NCI-H510A treated with DMSO at 0.1 percent for 48 hours (cell line): ENCODE measurements around the gene CHAF1A.

Source experiments
- DNase-seq: peaks from one replicate; lab custom pipeline; 2025; lab: John Stamatoyannopoulos, UW

Gene CHAF1A

DNA sequence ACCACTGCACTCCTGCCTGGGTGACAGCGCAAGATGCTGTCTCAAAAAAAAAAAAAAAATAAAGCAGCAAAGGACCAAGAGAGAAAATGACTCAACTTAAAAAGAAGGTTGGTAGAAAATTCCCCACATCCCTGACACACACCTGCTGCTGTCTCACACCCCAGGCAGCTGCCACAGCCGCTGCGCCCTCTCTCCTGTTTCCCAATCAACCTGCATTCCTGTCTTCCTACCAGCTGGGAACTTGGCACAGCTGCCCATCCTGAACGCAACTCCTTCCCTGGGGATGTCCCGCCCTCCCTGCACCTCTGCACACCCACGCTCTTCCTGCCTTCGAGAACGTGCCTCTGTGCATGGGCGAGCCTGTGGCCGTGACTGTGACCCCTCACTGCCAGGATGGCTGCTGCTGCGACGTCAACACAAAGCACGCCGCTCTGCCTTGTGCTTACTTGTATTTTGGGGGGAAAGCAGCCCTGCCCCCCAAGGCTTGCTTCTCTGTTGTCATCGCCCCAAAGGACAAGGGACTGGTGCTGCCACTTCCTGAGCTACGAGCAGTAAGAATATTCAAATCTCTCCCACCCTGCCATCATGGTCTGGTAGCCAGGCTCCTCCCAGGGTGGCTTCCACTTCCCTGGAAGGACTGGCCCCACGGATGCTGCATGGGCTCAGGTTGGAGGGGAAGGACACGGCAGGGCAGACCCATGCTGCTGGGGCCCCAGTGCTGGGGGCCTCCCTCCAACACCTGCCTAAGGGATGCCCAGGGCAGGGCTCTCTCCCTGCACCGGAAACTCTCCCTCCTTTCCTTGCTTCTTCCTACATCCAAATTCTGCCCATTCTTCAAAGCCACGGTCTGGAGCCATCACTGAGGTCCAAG lies 22.8 kb upstream of the CHAF1A start:
- DNase-seq = peak; percentile 40

GRCh38 chr19:4380254-4380727 lies 22.1 kb upstream of the CHAF1A start:
- no peak for DNase-seq

- no peak for DNase-seq
These were observed 17.0 kb upstream of the CHAF1A start for GRCh38 chr19:4385291-4386040.

DNA sequence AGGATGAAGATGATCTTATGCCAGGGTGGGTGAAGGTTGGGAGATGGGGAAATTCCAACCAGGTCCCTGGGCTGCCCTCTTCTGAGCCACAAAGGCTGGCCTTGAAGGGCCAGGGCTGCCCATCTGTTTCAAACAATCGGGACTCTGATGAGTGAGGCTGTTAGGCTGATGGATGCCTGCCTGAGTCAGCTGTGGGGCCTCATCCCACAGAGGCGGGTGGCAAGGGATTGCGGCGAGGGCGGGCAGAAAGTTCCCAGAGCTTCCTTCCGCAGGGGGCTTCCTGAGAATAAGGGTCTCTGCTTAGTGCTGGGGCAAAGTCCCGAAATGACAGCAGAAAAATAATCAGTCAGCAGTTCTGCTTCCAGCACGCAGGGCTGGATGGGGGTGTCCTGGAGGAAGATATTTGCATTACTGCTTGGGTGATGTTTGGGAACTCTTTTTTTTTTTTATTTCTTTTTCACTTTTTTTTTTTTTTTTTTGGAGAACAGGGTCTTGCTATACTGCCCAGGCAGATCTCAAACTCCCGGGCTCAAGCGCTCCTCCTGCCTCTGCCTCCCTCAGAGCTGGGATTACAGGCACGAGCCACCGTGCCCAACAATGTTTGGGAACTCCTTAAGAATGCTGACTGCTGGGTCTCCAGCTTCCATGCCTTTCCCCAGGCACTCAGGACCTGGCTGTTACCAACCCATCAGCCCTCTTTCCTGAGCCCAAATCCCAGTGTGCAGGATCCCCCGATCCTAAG lies 16.2 kb upstream of the CHAF1A start:
- DNase-seq = no peak

DNA sequence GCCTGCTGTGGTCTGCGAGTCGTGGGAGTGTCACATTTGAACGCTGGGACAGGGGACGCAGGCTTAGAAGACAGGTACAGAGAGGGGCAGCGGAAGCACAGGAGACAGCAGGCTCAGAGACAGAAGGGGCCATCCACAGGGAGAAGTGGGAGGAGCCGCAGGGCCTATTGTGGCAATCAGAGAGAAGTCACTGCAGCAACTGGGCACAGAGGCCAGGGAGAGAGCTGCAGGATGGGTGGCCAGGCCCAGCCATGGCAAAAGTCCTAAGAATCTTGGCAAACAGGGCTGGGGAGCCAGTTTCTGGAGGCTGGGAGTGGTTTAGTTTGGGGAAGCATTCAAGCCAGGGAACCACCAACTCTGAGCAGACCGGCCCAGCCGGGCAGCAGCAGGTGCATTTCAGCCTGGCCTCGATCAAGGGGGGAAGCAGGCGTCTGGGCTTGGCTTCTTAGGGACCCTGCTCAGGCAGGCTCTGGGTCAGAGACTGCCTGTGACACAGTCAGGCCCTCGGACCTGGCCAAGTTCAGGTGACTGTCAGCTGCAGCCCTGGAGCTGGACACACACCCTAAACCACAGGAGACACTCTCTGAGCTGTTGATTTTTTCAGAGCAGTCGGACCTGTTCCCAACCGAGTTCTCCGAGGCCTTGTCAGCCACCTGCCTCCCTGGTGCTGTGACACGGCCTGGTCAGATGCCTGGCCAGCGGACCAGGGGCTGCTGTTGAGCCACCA lies 13.9 kb upstream of the CHAF1A start:
- no peak for DNase-seq

- DNase-seq = no peak
These were observed 13.4 kb upstream of the CHAF1A start for GRCh38 chr19:4389064-4389375.

DNA sequence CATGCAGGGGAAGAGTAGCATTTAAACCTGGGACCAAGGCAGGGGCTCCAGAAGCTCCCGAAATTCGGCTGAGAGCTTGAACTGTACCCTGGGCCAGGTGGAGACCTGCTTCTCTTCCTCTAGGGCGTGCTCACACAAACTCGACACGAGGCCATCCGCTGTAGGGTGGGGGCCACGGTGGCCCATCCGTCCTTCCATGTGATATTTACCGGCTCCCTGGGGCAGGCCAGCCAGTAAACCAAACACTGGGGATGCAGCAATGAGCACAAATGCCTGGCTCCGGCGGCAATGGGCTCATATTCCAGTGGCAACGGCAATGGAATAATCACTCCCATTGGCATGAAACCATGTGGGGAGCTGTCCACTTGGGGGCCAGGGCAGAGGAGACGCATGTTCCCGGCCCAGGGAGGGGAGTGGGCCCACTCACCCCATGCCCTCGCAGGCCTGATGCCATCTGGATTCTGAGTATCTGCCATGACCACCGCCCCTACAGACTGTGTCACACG lies 12.9 kb upstream of the CHAF1A start:
- no peak for DNase-seq

DNA sequence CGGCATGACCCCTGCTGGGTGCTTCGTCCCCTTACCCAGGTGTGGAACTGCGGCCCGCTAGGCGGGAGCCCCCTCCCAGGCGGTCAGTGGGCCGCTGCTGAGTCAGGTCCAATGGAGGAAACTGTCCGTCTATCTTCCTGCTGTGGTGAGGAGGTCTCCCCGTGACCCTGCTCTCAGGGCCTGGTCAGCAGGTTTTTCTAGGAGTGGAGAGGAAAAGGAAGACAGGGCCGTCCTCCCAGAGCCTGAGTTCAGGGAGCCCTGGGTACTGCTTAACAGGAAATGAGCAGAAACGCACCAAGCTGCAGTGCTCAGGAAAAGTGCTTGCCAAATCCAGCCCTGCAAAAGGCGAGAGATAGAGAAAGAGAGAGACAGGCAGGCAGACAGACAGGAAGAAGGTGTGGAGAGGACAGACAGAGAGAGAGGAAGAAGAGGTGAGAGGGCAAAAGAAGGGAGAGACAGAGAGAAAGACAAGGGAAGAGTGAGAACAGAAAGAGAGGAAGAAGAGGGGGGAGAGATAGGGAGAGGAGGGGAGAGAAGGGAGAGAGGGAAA lies 12.3 kb upstream of the CHAF1A start:
- DNase-seq = no peak

- DNase-seq = peak; percentile 58
These were observed 11.7 kb upstream of the CHAF1A start for GRCh38 chr19:4390567-4391305.

- no peak for DNase-seq
These were observed 11.1 kb upstream of the CHAF1A start for GRCh38 chr19:4391306-4391693.

DNA sequence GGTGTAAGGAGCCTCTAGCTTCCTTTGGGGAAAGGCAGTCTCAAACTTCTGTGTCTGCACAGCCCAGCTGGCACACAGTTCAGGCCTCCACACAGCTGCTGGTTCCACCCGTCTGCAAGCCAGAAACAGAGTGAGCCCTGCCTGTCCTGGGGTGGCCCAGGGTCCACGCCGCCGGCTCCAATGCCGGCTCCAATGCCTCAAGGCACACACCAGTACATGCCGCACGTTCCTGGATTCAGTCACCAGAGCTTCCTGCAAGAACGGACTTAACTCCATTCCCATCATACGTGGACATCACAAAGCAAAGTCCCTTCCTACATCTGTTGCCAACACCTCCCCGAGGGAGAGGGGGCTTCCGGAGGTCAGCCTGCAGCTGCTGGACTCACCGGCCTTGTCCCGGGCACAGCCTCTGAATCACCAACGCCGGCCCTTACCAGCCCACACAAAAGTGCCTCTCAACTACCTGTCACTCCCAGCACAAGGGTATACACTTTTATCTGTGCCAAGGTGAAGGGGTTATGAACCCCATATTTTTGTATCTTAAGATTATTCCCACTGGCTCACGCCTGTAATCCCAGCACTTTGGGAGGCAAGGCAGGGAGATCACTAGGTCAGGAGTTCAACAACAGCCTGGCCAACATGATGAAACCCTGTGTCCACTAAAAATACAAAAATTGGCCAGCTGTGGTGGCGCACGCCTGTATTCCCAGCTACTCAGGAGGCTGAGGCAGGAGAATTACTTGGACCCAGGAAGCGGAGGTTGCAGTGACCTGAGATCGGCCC lies 10.5 kb upstream of the CHAF1A start:
- DNase-seq = no peak

DNA sequence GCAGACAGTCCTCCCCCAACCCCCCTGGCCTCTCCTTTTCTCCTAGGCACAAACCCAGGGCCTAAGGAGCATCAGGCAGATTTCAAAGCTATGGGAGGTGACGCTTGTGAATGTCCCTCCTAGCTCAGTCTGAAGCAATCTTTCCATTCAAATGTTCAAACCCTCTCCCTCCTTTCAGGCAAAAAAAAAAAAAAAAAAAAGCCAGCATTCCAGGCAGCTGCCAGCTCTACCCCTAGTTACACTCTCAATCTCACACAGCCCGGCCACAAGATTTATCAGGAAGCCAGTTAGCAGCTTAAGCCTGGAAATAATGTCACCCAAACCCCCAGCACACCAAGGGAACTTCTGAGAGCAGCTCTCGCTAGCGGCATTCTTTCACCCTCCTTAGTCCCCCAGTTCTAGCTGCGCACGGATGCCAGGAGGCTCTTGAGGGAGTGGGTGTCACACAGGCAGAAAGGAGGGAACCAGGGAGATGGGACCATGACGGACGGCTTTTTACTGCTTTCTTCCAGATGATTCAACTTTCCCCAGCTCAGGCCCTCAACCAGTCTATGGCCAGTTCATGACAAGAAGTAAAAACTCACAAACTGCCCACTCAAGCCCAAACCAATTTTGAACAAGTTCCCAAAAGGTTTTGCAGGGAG lies 8.4 kb upstream of the CHAF1A start:
- no peak for DNase-seq

GRCh38 chr19:4396949-4397783 lies 5.3 kb upstream of the CHAF1A start:
- no peak for DNase-seq

DNA sequence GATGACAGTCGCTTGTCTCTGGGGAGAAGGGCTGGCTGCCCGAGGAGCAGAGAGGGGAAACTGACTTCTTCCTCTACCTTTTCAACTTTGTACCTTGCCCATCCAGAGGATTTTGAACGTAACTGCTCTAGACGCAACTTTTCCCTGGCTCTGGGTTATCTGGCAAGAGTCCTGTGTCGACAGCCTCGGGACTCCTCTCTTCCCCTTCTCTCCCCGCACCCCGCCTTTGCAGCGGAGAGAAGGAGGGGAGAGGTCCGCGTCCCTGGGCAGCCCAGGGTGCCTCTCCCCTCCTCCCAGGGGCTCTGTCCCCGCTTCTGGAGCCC lies 2.7 kb upstream of the CHAF1A start:
- DNase-seq = peak; percentile 41

DNA sequence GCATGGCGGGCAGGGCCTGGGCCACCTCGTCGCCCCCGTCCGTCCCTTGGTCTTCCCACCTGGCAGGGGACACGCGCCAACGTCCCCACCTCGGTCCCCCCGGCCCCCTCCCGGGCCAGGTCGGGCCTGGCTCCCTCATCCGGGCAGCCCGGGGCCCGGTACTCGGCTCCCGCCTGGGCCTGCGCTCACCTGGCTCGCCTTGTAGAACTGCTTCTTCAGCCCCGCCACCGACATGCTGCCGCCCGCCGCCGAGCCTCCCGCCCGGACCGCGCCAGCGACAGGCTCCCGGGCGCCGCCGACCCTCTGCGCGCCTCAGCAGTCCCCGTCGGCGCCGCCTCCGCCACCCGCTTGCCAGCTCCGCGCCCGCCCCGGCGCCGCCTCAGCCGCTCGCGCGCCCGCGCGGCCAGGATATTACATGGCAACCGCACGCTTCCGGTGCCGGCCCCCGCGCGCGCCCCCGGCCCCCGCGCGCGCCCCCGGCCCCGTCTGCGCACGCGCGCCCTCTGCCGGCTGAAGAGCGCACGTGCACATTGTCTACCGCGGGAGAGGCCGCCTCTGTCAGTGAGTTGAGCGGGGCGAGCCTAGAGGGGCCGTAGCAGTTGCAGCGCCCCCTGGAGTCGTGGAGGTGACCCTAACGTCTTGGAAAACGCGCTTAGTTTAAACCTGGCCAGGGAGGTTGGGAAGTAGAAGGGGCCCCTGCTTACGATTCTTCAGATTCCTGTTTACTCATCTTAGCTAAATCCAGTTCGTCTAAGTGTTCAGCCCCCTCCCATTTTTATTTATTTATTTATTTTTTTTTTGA lies 2.1 kb upstream of the CHAF1A start, which contains the start of gene SH3GL1:
Gene SH3GL1 (minus strand): TSS at position 413 of the 802 bp plus-strand sequence. CDS start 179 bp downstream, at position 234.
- peak; percentile 98 for DNase-seq

GRCh38 chr19:4401769-4402170 lies 670 bp upstream of the CHAF1A start:
- DNase-seq = no peak

DNA sequence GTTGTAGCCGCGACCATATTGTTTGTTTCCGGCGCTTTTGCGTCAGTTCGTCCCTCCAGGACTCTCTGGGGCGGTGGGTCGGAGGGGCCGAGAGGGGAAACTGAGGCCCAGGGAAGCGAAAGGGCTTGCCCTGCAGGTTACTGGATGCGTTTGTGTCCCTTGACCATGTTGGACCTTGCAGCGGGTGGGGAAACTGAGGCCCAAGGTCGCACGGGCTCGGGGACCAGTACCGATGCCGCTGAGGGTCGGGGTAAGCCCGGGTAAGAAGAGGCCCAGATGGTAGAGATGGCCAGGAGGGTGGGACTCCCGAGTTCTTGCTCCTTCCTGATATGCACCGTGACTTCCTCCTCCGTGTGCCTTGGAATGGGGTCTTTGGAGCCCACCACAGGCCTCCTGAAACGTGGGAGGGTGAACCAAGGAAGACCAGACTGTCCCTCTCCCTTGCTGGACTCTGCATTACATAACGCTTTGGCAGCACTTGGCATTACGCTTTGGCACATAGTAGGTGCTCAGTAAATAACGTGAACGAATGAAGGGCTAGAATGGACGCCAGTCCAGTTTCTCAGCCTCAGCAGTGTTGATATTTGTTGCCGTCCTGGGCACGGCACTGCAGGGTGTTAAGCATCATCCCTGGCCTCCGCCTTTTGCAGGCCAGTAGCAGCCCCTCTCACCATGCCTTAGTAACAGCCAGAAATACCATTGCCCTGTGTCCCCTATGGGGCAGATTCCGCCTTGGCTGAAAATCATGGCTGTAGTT lies 743 bp downstream of the CHAF1A start:
- no peak for DNase-seq
